ENCODE measurements around the gene AUP1.

AUP1 gene

DNA sequence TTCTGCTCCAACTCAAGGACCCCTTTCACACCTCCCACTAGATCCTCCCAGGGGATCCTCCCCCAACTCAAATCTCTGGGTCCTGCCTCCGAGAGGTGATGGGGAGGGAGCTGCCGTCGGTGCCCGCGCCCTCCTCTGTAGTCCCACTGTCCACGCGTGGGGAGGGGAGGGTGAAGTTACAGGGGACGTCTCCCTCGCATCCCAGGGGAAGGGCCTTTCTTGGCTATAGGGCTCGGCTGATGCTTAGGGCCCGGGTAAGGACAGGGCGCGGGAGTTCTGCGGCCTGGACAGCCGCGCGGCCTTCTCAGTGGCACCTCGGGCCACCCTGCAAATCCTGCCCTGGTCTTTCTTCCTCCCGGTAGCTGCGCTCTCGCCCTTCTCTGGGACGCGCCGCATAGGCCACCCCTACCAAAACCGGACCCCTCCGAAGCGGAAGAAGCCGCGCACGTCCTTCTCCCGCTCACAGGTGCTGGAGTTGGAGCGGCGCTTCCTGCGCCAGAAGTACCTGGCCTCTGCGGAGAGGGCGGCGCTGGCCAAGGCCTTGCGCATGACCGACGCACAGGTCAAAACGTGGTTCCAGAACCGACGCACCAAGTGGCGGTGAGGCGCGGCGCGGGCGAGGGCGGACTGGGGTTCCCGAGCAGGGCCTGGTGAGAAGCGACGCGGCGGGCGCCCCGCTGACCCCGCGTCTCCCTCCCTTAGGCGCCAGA is 14.1 kb downstream of the AUP1 start:
- H3K4me3 ChIP-seq (ENCODE audit: low read length) = peak overlapping the region; percentile 84; the same call in 1 of the 2 replicates
- peaks cover 11% of the 10 kb centered on the region for H3K4me1 ChIP-seq (ENCODE audit: low read length)
- no peaks in the 10 kb centered on the region for H3K79me2 ChIP-seq (ENCODE audit: low read length)
- no peak overlapping the region for H3K9ac ChIP-seq (ENCODE audit: low read length)
- no peaks in the 10 kb centered on the region for H3K27me3 ChIP-seq (ENCODE audit: low read depth, low read length)
- H3K9me3 ChIP-seq (ENCODE audit: insufficient read depth, low read length) = no peaks in the 10 kb centered on the region
- H3K27ac ChIP-seq (ENCODE audit: low read length) = no peak overlapping the region
- no peaks in the 10 kb centered on the region for H4K20me1 ChIP-seq (ENCODE audit: insufficient read depth, low read length)
- no peak overlapping the region for H2AFZ ChIP-seq (ENCODE audit: low read depth, low read length)
- H3K36me3 ChIP-seq (replicated peaks; ENCODE audit: low read depth, low read length) = peaks cover 5% of the 10 kb centered on the region
- TF ChIP-seq EZH2phosphoT487 (IDR thresholded peaks at IDR 0.05; ENCODE audit: low read depth) = no peak
- TF ChIP-seq, protein P1, sequence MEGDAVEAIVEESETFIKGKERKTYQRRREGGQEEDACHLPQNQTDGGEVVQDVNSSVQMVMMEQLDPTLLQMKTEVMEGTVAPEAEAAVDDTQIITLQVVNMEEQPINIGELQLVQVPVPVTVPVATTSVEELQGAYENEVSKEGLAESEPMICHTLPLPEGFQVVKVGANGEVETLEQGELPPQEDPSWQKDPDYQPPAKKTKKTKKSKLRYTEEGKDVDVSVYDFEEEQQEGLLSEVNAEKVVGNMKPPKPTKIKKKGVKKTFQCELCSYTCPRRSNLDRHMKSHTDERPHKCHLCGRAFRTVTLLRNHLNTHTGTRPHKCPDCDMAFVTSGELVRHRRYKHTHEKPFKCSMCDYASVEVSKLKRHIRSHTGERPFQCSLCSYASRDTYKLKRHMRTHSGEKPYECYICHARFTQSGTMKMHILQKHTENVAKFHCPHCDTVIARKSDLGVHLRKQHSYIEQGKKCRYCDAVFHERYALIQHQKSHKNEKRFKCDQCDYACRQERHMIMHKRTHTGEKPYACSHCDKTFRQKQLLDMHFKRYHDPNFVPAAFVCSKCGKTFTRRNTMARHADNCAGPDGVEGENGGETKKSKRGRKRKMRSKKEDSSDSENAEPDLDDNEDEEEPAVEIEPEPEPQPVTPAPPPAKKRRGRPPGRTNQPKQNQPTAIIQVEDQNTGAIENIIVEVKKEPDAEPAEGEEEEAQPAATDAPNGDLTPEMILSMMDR (IDR thresholded peaks at IDR 0.05; ENCODE audit: low read depth, low read length) = no peak
- peak overlapping the region; percentile 81 for H3K4me2 ChIP-seq (ENCODE audit: low read length)

DNA sequence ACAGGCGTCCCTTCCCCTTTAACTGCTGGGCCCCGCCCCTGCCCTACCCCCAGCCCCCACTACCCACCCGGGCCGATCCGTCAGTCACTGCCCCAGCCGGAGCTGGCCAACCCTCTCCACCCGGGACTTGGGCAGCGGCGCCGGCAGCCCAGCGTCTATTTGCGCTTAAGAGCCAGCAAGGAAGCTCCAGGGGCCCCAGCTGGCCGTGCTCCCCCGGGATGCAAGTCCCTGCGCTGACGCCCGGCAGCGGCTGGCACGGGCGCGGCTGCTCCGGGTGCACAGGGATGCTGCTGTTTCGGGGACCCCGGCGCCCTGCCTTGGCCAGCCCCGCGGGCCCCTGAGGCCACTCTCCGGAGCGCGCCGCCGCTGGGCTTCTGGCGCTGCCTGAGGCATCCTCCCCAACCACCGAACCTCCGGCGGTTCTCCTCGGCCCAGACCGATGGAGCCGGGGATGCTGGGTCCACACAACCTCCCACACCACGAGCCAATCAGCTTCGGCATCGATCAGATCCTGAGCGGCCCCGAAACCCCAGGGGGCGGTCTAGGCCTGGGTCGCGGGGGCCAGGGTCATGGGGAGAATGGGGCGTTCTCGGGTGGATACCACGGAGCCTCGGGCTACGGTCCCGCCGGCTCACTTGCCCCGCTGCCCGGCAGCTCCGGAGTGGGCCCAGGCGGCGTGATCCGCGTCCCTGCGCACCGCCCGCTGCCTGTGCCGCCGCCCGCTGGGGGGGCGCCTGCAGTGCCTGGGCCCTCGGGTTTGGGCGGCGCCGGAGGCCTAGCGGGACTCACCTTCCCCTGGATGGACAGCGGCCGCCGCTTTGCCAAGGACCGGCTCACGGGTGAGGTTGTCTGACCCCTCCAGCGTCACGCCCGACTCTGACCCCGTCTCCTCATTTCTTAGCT is 14.9 kb downstream of the AUP1 start, which contains the start of gene TLX2:
TSS of gene TLX2 (plus strand) at position 83 of the 903 bp plus-strand sequence. CDS start at position 440, 357 bp downstream.
- no peaks in the 10 kb centered on the region for H3K9me3 ChIP-seq (ENCODE audit: insufficient read depth, low read length)
- no peaks in the 10 kb centered on the region for H3K79me2 ChIP-seq (ENCODE audit: low read length)
- TF ChIP-seq EZH2phosphoT487 (IDR thresholded peaks at IDR 0.05; ENCODE audit: low read depth) = no peak
- TF ChIP-seq, protein P1 (IDR thresholded peaks at IDR 0.05; ENCODE audit: low read depth, low read length) = no peak
- peak within 1 kb of the TSS; percentile 61 for H3K9ac ChIP-seq (ENCODE audit: low read length)
- H3K36me3 ChIP-seq (replicated peaks; ENCODE audit: low read depth, low read length) = peaks cover 4% of the 10 kb centered on the region
- H3K4me3 ChIP-seq (ENCODE audit: low read length) = peak within 1 kb of the TSS; percentile 84
- peaks cover 6% of the 10 kb centered on the region for H3K4me1 ChIP-seq (ENCODE audit: low read length)
- H4K20me1 ChIP-seq (ENCODE audit: insufficient read depth, low read length) = no peaks in the 10 kb centered on the region
- H3K27ac ChIP-seq (ENCODE audit: low read length) = peak within 1 kb of the TSS; percentile 14; the same call in 1 of the 2 replicates
- peak within 1 kb of the TSS; percentile 81 for H3K4me2 ChIP-seq (ENCODE audit: low read length)
- no peaks in the 10 kb centered on the region for H3K27me3 ChIP-seq (ENCODE audit: low read depth, low read length)
- peak within 1 kb of the TSS; percentile 68; the same call in 1 of the 2 replicates for H2AFZ ChIP-seq (ENCODE audit: low read depth, low read length)

DNA sequence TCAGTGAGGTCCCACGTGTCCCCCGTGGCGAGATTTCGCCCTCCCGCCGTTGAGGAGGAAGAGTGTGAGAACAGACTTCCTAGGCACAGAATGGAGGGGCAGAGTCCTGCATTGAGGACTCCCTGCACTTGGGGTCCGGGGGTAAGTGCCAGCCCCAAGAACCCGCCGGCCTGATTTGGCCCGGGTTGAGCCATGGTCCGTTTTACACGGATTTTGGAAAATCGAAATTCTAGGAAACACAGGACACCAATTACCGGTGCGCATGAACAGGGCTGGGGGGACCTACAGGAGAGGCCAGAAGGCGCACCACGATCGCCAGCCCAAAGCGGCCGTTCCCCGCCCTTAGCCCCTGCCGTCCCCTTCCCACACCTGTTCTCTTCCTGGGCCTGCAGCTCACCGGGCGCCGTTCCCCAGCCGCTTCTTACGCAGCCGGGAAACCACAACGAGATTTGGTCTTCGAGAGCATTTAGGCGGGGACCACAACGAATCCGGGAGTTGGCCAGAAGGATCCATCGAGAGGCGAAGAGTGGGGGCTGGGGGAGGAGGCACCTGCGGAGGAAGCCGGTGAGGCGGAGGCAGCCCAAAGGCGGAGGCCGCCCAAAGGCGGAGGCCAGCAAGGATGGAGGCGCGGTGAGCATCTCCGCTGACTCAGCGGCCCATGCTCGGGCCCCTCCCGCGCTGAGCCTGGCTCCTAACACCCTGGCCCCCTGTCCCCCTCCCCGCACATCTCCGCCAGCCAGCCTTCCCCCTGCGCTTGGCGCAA is 15.7 kb downstream of the AUP1 start:
- H4K20me1 ChIP-seq (ENCODE audit: insufficient read depth, low read length) = no peaks in the 10 kb centered on the region
- H3K9ac ChIP-seq (ENCODE audit: low read length) = peak overlapping the region; percentile 61
- H3K27me3 ChIP-seq (ENCODE audit: low read depth, low read length) = no peaks in the 10 kb centered on the region
- H2AFZ ChIP-seq (ENCODE audit: low read depth, low read length) = peak overlapping the region; percentile 68; the same call in 1 of the 2 replicates
- H3K4me1 ChIP-seq (ENCODE audit: low read length) = peaks cover 10% of the 10 kb centered on the region
- H3K36me3 ChIP-seq (replicated peaks; ENCODE audit: low read depth, low read length) = no peaks in the 10 kb centered on the region
- no peaks in the 10 kb centered on the region for H3K9me3 ChIP-seq (ENCODE audit: insufficient read depth, low read length)
- TF ChIP-seq EZH2phosphoT487 (IDR thresholded peaks at IDR 0.05; ENCODE audit: low read depth) = no peak
- H3K4me2 ChIP-seq (ENCODE audit: low read length) = peak overlapping the region; percentile 81
- peak overlapping the region; percentile 14; the same call in 1 of the 2 replicates for H3K27ac ChIP-seq (ENCODE audit: low read length)
- no peaks in the 10 kb centered on the region for H3K79me2 ChIP-seq (ENCODE audit: low read length)
- peak overlapping the region; percentile 84 for H3K4me3 ChIP-seq (ENCODE audit: low read length)
